Lower leg skin (tissue), 4 donors: Measurements from ENCODE around the gene DTNB. TPM values are rescaled to one million over a fixed set of nuclear protein-coding genes. Genes with fewer than 3 reads are reported as not detected.

Experiments
- DNase-seq, 2 donors: peaks; one replicate each; pipeline ENCODE4 v3.0.0-alpha.2; 2019; ENCODE audit warnings: low spot score in 2 of 2
- H3K4me3 ChIP-seq: fragments of 200-600 bp; sonication (generic); 2 replicates; pipeline ENCODE4 v1.5.1; 2017; ENCODE audit warnings: mild to moderate bottlenecking, low read depth; ENCODE audit not compliant: poor library complexity, severe bottlenecking
- CTCF ChIP-seq, 3 donors: fragments of 450-650 bp; IDR thresholded peaks; one replicate each; pipeline ENCODE4 v1.5.1; 2016; ENCODE audit warnings: antibody characterized with exemption in 3 of 3, mild to moderate bottlenecking in 3 of 3, moderate library complexity in 2 of 3
- POLR2A ChIP-seq, 2 donors: fragments of 450-650 bp; IDR thresholded peaks; one replicate each; pipeline ENCODE4 v1.6.1; 2016 to 2017; ENCODE audit warnings: antibody characterized with exemption in 2 of 2, mild to moderate bottlenecking in 1 of 2, moderate library complexity in 1 of 2
- WGBS, 2 donors: methylation state at CpG; one replicate each; pipeline ENCODE4 v1.1.5; 2018; 5-methylcytosine and 5-hydroxymethylcytosine counted together
- intact Hi-C: fragments of 100-400 bp; cut with DNase I; formaldehyde crosslinking; loops from one replicate; pipeline ENCODE4 v1.15.0; 2023; ENCODE audit warnings: low total_unique reads
- total RNA-seq, 4 donors: library from RNA; depleted of rRNA; stranded (reverse); fragments of >200 nt; gene quantifications; one replicate each; pipeline ENCODE4 v1.1.0, GENCODE V29; 2016

DTNB gene
- total RNA-seq, 4 donors from 2014 or later: 8.8 to 15.2 (median 12.7) TPM

GRCh38 chr2:25460261-25460905, 213.0 kb downstream of the DTNB start:
- intact Hi-C loops: no loop called here
- 85 to 89% methylated on average over 7 of the region's 7 CpGs for WGBS, 2 donors
- no peak overlapping the region for H3K4me3 ChIP-seq
- no peak for DNase-seq
- no peak for TF ChIP-seq POLR2A (IDR thresholded peaks at IDR 0.05)
- TF ChIP-seq CTCF (IDR thresholded peaks at IDR 0.05): no peak

- 95% methylated on average over 9 of the region's 9 CpGs for WGBS, 2 donors
- no peak for DNase-seq
- intact Hi-C loops: no loop called here
- H3K4me3 ChIP-seq: no peak overlapping the region
- TF ChIP-seq CTCF (IDR thresholded peaks at IDR 0.05) (no peak), POLR2A (IDR thresholded peaks at IDR 0.05) (no peak)
Measured at GRCh38 chr2:25454824-25455611, 218.4 kb downstream of the DTNB start.

GRCh38 chr2:25453199-25453905, 220.0 kb downstream of the DTNB start:
- intact Hi-C loops: no loop called here
- WGBS, 2 donors: 80 to 83% methylated on average over 3 of the region's 3 CpGs
- H3K4me3 ChIP-seq: no peak overlapping the region
- TF ChIP-seq CTCF (IDR thresholded peaks at IDR 0.05) (no peak), POLR2A (IDR thresholded peaks at IDR 0.05) (no peak)
- no peak for DNase-seq

GRCh38 chr2:25448808-25449207, 224.6 kb downstream of the DTNB start:
- intact Hi-C loops: no loop called here

GRCh38 chr2:25447018-25447417, 226.4 kb downstream of the DTNB start:
- no peak for DNase-seq
- TF ChIP-seq CTCF (IDR thresholded peaks at IDR 0.05): no peak
- TF ChIP-seq POLR2A (IDR thresholded peaks at IDR 0.05): no peak
- 96 to 100% methylated on average over 1 of the region's 1 CpG for WGBS, 2 donors
- H3K4me3 ChIP-seq: no peak overlapping the region
- intact Hi-C loops: no loop called here

More at GRCh38 chr2:25448808-25449207, 224.6 kb downstream of the DTNB start:
- WGBS, 2 donors: 94 to 95% methylated on average over 6 of the region's 6 CpGs
- no peak overlapping the region for H3K4me3 ChIP-seq
- DNase-seq: no peak
- TF ChIP-seq POLR2A (IDR thresholded peaks at IDR 0.05) (no peak), CTCF (IDR thresholded peaks at IDR 0.05) (no peak)
